ENCODE data around the gene UCN2. TPM values are rescaled to one million over a fixed set of nuclear protein-coding genes. Genes with fewer than 3 reads are reported as not detected.

Gene UCN2
- total RNA-seq, result 6.1 and 6.7 TPM in 2 replicates

GRCh38 chr3:48563382-48563918 lies at the start of gene UCN2:
Gene UCN2 (minus strand): TSS chr3:48563781. CDS start chr3:48563124, 657 bp downstream.

GRCh38 chr3:48609088-48610005 lies 45.8 kb upstream of the UCN2 start, which contains the start of gene UQCRC1:
Gene UQCRC1 (minus strand): TSS chr3:48609646. CDS start chr3:48609620, 26 bp downstream.

GRCh38 chr3:48595075-48595525 lies 31.5 kb upstream of the UCN2 start, which contains the start of gene COL7A1:
Gene COL7A1 (minus strand): TSS chr3:48595329. CDS start chr3:48595159, 170 bp downstream.

GRCh38 chr3:48556796-48557626 lies 6.6 kb downstream of the UCN2 start, which contains the start of gene PFKFB4:
Gene PFKFB4 (minus strand): TSS chr3:48556803. CDS start chr3:48556777, 26 bp downstream.

Other genes starting within 250 kb of the UCN2 start
- gene SPINK8, start 230.1 kb downstream of the UCN2 start, total RNA-seq, result not detected in 2 replicates
- not detected in 2 replicates for gene FBXW12, start 191.6 kb downstream of the UCN2 start, total RNA-seq
- 49.2 and 84.9 TPM in 2 replicates for gene PLXNB1, start 133.7 kb downstream of the UCN2 start, total RNA-seq
- gene CCDC51, start 123.7 kb downstream of the UCN2 start, total RNA-seq, result 30.1 and 39.5 TPM in 2 replicates
- gene TMA7, start 123.5 kb downstream of the UCN2 start, total RNA-seq, result 383 and 572 TPM in 2 replicates
- gene ATRIP, start 117.0 kb downstream of the UCN2 start, total RNA-seq, result 5.0 and 10.8 TPM in 2 replicates
- gene SHISA5, start 59.6 kb downstream of the UCN2 start, total RNA-seq, result 173 and 174 TPM in 2 replicates
- gene PFKFB4, start 7.0 kb downstream of the UCN2 start, total RNA-seq, result 10.7 and 12.0 TPM in 2 replicates
- gene COL7A1, start 31.5 kb upstream of the UCN2 start, total RNA-seq, result 121 and 323 TPM in 2 replicates
- gene UQCRC1, start 45.9 kb upstream of the UCN2 start, total RNA-seq, result 599 and 603 TPM in 2 replicates
- not detected in 2 replicates for gene TMEM89, start 58.0 kb upstream of the UCN2 start, total RNA-seq
- gene SLC26A6, start 71.7 kb upstream of the UCN2 start, total RNA-seq, result 52.5 and 53.9 TPM in 2 replicates
- 1.0 and 1.1 TPM in 2 replicates for gene CELSR3, start 99.1 kb upstream of the UCN2 start, total RNA-seq
- gene NCKIPSD, start 122.1 kb upstream of the UCN2 start, total RNA-seq, result 15.8 and 19.2 TPM in 2 replicates
- 53.0 and 55.1 TPM in 2 replicates for gene IP6K2, start 153.4 kb upstream of the UCN2 start, total RNA-seq